Ammon's horn (tissue), 1 donor: Measurements from ENCODE around the gene PELI3.

ENCODE experiments used
- DNase-seq: peaks from one replicate; pipeline ENCODE4 v3.0.0-alpha.2; 2016; ENCODE audit warnings: low spot score

The PELI3 gene

DNA sequence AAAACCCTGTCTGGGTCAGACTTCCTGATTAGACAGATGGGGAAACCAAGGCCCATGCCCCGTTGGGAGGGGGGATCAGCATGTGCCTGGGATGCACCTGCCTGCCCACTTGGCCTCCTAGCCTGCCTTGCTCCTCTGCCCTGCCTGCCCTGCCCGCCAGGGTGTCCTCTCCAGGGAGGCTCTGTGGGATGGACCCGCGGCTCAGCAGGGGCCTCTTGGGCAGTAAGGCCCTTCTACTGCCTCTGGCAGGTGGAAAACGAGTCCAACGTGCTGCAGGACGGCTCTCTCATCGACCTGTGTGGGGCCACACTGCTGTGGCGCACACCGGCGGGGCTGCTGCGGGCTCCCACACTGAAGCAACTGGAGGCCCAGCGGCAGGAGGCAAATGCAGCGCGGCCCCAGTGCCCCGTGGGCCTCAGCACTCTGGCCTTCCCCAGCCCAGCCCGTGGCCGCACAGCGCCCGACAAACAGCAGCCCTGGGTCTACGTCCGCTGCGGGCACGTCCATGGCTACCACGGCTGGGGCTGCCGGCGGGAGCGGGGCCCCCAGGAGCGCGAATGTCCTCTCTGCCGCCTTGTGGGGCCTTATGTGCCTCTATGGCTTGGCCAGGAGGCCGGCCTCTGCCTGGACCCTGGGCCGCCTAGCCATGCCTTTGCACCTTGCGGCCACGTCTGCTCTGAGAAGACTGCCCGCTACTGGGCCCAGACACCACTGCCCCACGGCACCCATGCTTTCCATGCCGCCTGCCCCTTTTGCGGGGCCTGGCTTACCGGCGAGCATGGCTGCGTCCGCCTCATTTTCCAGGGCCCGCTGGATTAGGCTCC, 8.9 kb downstream of the PELI3 start:
- DNase-seq, result no peak

DNA sequence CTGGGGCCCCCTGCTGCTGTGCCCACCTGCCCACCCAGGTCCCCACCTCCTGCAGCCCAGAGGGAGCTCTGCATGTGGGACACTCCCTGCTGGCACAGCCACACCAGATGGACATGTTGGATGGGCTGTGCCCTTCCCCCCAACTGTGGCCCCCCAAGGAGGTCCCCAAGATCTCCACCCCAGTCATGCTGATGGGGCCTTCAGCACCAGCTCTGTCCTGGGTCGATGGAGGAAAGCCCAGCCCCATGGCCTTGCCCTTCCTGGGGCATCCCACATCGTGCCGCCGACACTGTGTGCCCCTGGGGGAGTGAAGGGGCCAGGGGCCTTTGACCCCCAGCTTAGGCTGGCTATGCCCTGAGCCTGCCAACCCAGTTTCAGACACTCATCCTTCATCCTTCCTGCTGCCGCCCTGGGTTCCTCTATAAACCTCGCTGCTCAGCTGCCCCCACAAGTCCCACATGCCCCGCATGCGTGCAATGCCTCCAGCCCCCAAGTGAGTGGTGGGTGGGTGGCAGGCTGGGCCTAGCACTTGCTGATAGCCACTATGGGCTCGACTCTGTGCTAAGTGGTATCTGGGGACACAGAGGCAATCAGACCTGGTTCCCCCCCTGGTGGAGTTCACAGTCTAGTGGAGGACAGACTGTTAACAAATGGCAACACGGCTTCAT, 9.6 kb downstream of the PELI3 start:
- no peak for DNase-seq

GRCh38 chr11:66476841-66477251, 10.1 kb downstream of the PELI3 start:
- no peak for DNase-seq

DNA sequence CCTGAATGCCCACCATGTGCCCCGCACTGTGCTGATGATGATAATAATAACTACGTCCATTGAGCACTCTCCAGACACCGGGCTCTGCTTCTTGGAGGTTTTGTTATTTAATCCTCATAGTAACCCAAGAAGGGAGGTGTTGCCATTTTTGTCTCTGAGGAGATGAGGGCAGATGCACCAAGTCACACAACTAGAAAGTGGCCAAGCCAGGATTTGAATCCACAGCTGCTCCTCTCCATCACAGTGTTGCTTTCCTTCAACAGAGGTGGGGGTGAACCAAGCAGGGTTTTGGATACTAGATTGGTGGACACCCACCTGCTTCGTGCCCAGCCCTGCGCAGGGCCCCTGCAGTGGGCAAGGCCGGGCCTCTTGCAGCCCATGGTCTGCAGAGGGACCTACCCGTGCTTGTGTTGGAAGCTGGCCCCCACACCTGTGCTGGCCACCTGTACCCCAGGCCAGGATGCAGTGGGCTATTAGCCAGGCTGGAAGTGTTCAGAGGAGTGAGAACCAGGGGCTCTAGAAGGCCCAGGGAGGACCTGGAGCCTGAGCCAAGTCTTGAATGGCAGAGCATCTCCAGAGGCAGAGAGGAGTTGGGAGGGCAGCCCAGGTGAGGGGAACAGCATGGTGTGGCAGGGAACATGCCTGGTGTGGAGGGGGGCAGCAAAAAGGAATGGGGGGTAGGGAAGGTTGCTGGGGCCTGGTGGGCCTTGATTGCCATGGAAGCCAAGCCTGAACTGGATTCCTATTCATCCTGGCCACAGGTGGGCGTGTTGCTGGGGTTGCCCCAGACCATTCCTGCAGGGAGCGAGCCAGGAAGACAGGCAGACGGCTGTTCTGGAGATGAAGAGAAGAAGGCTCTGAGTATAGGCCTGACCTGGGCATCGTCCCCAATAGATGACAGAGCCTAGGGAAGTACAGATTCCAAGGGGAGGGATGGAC, 10.8 kb downstream of the PELI3 start:
- DNase-seq, result no peak

- no peak for DNase-seq
Measured at GRCh38 chr11:66478729-66479393, 12.2 kb downstream of the PELI3 start.

- DNase-seq, result no peak
Measured at GRCh38 chr11:66479394-66480116, 12.8 kb downstream of the PELI3 start.

DNA sequence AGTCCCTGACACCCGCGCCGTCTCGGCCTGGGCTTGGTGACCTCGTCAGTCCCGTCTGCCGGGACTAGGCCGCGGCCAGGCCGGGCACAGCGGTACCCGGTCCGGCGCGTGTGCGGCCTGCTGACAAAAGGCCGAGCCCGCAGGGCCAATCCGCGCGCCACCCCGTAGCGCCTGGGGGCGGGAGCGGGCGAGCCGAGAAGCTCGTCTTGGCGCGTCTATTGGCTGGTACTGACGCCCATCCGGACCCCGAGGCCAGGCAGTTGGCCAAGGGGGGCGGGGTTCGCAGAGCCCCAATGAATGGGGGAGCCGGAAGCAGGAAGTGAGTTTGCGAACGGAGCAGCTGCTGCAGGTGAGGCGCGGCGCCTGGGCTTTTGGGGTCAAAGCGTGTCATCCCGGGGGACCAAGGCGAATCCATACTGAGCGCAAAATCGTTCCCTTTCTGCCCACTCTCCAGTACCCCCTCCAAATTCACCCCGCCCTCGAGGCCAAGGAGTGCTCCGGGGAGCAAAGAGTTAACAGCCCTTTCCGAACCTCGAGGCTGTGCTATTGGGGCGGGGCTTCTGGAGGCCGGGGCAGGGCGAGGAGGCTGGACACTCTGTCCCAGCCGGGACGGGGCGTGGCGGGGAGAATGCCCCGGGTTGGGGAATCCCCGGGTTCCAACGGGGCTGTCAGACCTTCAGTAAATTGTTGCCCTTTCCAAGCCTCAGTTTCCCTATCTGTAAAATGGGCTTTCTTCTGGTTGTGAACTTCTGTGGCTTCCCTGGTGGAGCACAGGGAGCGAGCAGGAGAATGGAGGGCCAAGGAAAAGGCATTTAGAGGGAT, 13.6 kb downstream of the PELI3 start, which contains the start of gene DPP3:
DPP3 (plus strand) TSS at position 318 of the 822 bp plus-strand sequence. CDS start 1,767 bp downstream, outside the sequence.
- DNase-seq, result peak; percentile 97

GRCh38 chr11:66484806-66485380, 18.2 kb downstream of the PELI3 start:
- DNase-seq, result no peak

- DNase-seq, result no peak
Measured at GRCh38 chr11:66488957-66489356, 22.3 kb downstream of the PELI3 start.

GRCh38 chr11:66489636-66490035, 22.9 kb downstream of the PELI3 start:
- no peak for DNase-seq

GRCh38 chr11:66491315-66491935, 24.7 kb downstream of the PELI3 start:
- no peak for DNase-seq

DNA sequence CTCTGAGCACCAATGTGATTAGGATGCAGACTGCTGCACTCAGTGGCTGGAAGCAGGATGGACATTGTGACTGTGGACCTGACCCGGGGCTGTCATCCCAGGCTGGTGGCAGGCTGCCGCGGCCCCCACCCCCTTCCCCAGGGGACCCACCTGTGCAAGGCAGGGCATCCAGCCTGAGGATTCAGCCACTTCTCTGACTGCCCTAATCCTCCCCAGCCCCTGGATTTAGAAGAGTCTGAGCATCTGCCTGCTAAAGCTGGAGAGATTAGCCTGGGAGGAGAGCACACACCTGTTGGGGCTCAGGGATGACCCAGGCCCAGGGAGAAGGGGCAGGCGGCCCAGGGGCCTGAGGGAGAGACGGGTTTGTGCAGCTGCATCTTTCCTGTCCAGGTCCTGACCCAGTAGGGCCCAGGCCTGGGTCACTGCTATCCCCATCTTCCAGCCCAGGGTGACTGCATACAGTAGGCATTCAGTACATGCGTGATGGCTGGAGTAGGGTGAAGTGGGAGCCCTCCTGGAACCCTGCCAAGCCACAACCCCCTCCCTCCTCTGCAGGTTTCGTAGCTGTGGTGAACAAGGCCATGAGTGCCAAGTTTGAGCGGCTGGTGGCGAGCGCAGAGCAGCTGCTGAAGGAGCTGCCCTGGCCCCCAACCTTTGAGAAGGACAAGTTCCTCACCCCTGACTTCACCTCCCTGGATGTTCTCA, 25.6 kb downstream of the PELI3 start:
- no peak for DNase-seq

DNA sequence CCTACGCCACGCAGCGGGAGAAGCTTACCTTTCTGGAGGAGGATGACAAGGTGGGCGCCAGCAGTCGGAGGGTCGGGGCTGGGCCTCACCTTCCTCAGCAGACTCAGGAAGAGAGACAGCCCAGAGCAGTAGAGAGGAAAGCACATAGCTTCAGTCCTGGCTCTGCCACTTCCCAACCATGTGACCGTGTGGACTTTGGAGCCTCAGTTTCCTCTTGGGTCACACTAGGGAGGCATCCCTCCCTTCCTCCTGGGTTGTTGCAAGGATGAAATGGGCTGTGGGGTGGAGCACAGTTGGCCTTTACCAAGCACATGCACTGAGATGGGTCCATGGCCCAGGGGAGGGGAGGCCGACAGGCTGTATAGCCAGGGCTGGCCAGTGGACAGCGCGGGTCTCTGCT, 26.4 kb downstream of the PELI3 start:
- DNase-seq, result no peak

- DNase-seq, result no peak
Measured at GRCh38 chr11:66494458-66494857, 27.8 kb downstream of the PELI3 start.

GRCh38 chr11:66494935-66495334, 28.2 kb downstream of the PELI3 start:
- no peak for DNase-seq

DNA sequence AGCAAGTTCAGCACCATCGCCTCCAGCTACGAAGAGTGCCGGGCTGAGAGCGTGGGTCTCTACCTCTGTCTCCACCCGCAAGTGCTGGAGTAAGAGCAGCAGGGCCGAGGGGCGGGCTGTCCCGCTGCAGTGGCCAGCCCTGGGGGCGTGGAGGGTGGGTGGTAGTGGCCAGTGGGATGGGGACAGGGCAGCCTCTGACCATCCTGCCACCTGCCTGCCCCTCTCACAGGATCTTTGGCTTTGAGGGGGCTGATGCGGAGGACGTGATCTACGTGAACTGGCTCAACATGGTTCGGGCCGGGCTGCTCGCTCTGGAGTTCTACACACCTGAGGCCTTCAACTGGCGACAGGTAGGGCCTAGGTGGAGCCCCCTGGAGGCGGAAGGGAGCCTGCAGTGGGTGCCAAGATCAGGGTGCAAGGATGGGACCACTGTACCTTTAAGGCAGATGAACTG, 28.7 kb downstream of the PELI3 start:
- no peak for DNase-seq

DNA sequence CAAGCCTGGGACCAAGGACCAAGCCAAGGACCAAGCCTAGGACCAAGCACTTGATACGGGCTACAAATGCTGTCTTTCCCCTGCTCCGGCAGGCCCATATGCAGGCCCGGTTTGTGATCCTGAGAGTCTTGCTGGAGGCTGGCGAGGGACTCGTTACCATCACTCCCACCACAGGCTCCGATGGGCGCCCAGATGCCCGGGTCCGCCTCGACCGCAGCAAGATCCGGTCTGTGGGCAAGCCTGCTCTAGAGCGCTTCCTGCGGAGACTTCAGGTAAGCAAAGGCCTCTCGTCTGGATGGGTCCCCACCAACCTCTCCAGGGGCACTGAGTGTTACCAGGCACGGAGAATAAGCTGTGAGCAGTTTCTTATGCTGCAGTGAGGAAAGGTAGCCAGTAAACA, 30.5 kb downstream of the PELI3 start:
- no peak for DNase-seq

- DNase-seq, result no peak
Measured at GRCh38 chr11:66498506-66498905, 31.8 kb downstream of the PELI3 start.
